ENCODE measurements around the gene NTNG1. TPM values are rescaled to one million over a fixed set of nuclear protein-coding genes. Genes with fewer than 3 reads are reported as not detected.
A peak's percentile ranks its signal among the peaks of the same experiment; 100 is the strongest.
"Not testable (repeated sequence)": the region's sequence is repeated elsewhere in the genome, so short reads cannot be mapped to it uniquely, and the experiment has no call there.

Gene NTNG1
- polyA plus RNA-seq (ENCODE audit: low read depth in 6 of 6): 1 to 10 TPM in 3 of 6 donors, under 1 TPM in 2, not detected in 1; 0.52 to 2.2 (median 1.1) TPM

GRCh38 chr1:107140703-107141490 is at the start of gene NTNG1:
Gene NTNG1 (plus strand): TSS chr1:107141039.
- ATAC-seq (ENCODE audit: low read depth in 2 of 2) (peak; percentile 66 to 69), DNase-seq (peak; percentile 38)
- Mint-ChIP-seq H3K27me3 (peaks cover 29 to 49% (median 41%) of the 10 kb centered on the region in 3 donors), H3K36me3 (no peaks in the 10 kb centered on the region), H3K27ac (peak within 1 kb of the TSS; percentile 29 to 92 (median 84)), H3K4me3 (peak within 1 kb of the TSS; percentile 91 to 98 (median 92)), H3K9me3 (no peaks in the 10 kb centered on the region), H3K4me1 (peaks cover 16 to 21% (median 17%) of the 10 kb centered on the region in 3 donors)

- H3K27ac Mint-ChIP-seq: no peak overlapping the region
- peaks cover 5 to 11% (median 8%) of the 10 kb centered on the region in 3 donors for H3K27me3 Mint-ChIP-seq
Observed at GRCh38 chr1:107091418-107091817, 49.4 kb upstream of the NTNG1 start.

GRCh38 chr1:107093395-107093794 is 47.4 kb upstream of the NTNG1 start:
- not testable (repeated sequence) for ATAC-seq (ENCODE audit: low read depth in 2 of 2); H3K27ac Mint-ChIP-seq; H3K4me3 Mint-ChIP-seq; H3K36me3 Mint-ChIP-seq; H3K4me1 Mint-ChIP-seq; DNase-seq
- Mint-ChIP-seq H3K9me3 (peaks cover 0 to 18% (median 3%) of the 10 kb centered on the region in 7 donors), H3K27me3 (peaks cover 4 to 12% (median 5%) of the 10 kb centered on the region in 3 donors)

More at GRCh38 chr1:107091418-107091817, 49.4 kb upstream of the NTNG1 start:
- DNase-seq: no peak
- ATAC-seq (ENCODE audit: low read depth in 2 of 2): no peak
- Mint-ChIP-seq H3K4me1 (no peaks in the 10 kb centered on the region), H3K36me3 (peaks cover 0 to 5% of the 10 kb centered on the region in 2 donors), H3K9me3 (peaks cover 3 to 18% (median 4%) of the 10 kb centered on the region in 7 donors), H3K4me3 (no peak overlapping the region)

- no peaks in the 10 kb centered on the region for H3K4me1 Mint-ChIP-seq
- no peak for DNase-seq
- H3K27ac Mint-ChIP-seq: no peak overlapping the region
- H3K36me3 Mint-ChIP-seq: no peaks in the 10 kb centered on the region
- H3K27me3 Mint-ChIP-seq: peaks cover 4 to 19% (median 5%) of the 10 kb centered on the region in 3 donors
- H3K4me3 Mint-ChIP-seq: no peak overlapping the region
- no peak for ATAC-seq (ENCODE audit: low read depth in 2 of 2)
- peaks cover 0 to 18% (median 3%) of the 10 kb centered on the region in 7 donors for H3K9me3 Mint-ChIP-seq
Observed at GRCh38 chr1:107095647-107096046, 45.2 kb upstream of the NTNG1 start.

GRCh38 chr1:107096690-107097089 is 44.1 kb upstream of the NTNG1 start:
- peaks cover 0 to 18% (median 3%) of the 10 kb centered on the region in 7 donors for H3K9me3 Mint-ChIP-seq
- ATAC-seq (ENCODE audit: low read depth in 2 of 2): no peak

GRCh38 chr1:107098961-107099360 is 41.9 kb upstream of the NTNG1 start:
- ATAC-seq (ENCODE audit: low read depth in 2 of 2) (no peak), DNase-seq (no peak)
- Mint-ChIP-seq H3K4me1 (peaks cover 0 to 5% (median 0%) of the 10 kb centered on the region in 3 donors), H3K27me3 (peaks cover 0 to 27% (median 11%) of the 10 kb centered on the region in 3 donors), H3K27ac (no peak overlapping the region), H3K36me3 (no peaks in the 10 kb centered on the region), H3K4me3 (no peak overlapping the region), H3K9me3 (peaks cover 0 to 12% (median 3%) of the 10 kb centered on the region in 7 donors)

More at GRCh38 chr1:107096690-107097089, 44.1 kb upstream of the NTNG1 start:
- Mint-ChIP-seq H3K36me3 (no peaks in the 10 kb centered on the region), H3K4me3 (no peak overlapping the region), H3K27ac (no peak overlapping the region), H3K4me1 (peaks cover 0 to 5% (median 0%) of the 10 kb centered on the region in 3 donors), H3K27me3 (peaks cover 0 to 27% (median 9%) of the 10 kb centered on the region in 3 donors)
- no peak for DNase-seq

GRCh38 chr1:107100331-107100984 is 40.4 kb upstream of the NTNG1 start:
- no peak overlapping the region for H3K4me3 Mint-ChIP-seq
- H3K27me3 Mint-ChIP-seq: peaks cover 0 to 27% (median 11%) of the 10 kb centered on the region in 3 donors
- H3K4me1 Mint-ChIP-seq: peaks cover 0 to 5% (median 0%) of the 10 kb centered on the region in 3 donors
- H3K27ac Mint-ChIP-seq: no peak overlapping the region
- DNase-seq (no peak), ATAC-seq (ENCODE audit: low read depth in 2 of 2) (no peak)
- no peaks in the 10 kb centered on the region for H3K36me3 Mint-ChIP-seq
- H3K9me3 Mint-ChIP-seq: peaks cover 0 to 12% (median 3%) of the 10 kb centered on the region in 7 donors

GRCh38 chr1:107105914-107106313 is 34.9 kb upstream of the NTNG1 start:
- ATAC-seq (ENCODE audit: low read depth in 2 of 2) (no peak), DNase-seq (no peak)
- Mint-ChIP-seq H3K27ac (no peak overlapping the region), H3K27me3 (peaks cover 0 to 11% (median 9%) of the 10 kb centered on the region in 3 donors), H3K36me3 (no peaks in the 10 kb centered on the region), H3K4me1 (peaks cover 0 to 5% (median 0%) of the 10 kb centered on the region in 3 donors), H3K4me3 (no peak overlapping the region), H3K9me3 (no peaks in the 10 kb centered on the region)

- Mint-ChIP-seq H3K4me1 (peaks cover 0 to 3% (median 0%) of the 10 kb centered on the region in 3 donors), H3K36me3 (no peaks in the 10 kb centered on the region), H3K27ac (no peak overlapping the region), H3K4me3 (no peak overlapping the region), H3K27me3 (peaks cover 3 to 6% (median 6%) of the 10 kb centered on the region in 3 donors), H3K9me3 (no peaks in the 10 kb centered on the region)
- ATAC-seq (ENCODE audit: low read depth in 2 of 2) (no peak), DNase-seq (no peak)
Observed at GRCh38 chr1:107110326-107110725, 30.5 kb upstream of the NTNG1 start.

GRCh38 chr1:107116306-107116790 is 24.5 kb upstream of the NTNG1 start:
- no peaks in the 10 kb centered on the region for H3K9me3 Mint-ChIP-seq
- H3K36me3 Mint-ChIP-seq: no peaks in the 10 kb centered on the region
- ATAC-seq (ENCODE audit: low read depth in 2 of 2): no peak
- peaks cover 0 to 3% (median 0%) of the 10 kb centered on the region in 3 donors for H3K4me1 Mint-ChIP-seq
- no peak for DNase-seq
- no peak overlapping the region for H3K4me3 Mint-ChIP-seq
- no peak overlapping the region for H3K27ac Mint-ChIP-seq
- peaks cover 18 to 34% (median 21%) of the 10 kb centered on the region in 3 donors for H3K27me3 Mint-ChIP-seq

- Mint-ChIP-seq H3K27ac (no peak overlapping the region), H3K4me3 (no peak overlapping the region), H3K4me1 (no peaks in the 10 kb centered on the region), H3K27me3 (peaks cover 27 to 30% (median 28%) of the 10 kb centered on the region in 3 donors), H3K36me3 (no peaks in the 10 kb centered on the region), H3K9me3 (no peaks in the 10 kb centered on the region)
- ATAC-seq (ENCODE audit: low read depth in 2 of 2): no peak
- DNase-seq: no peak
Observed at GRCh38 chr1:107122225-107122624, 18.6 kb upstream of the NTNG1 start.

GRCh38 chr1:107123741-107124140 is 17.1 kb upstream of the NTNG1 start:
- Mint-ChIP-seq H3K9me3 (no peaks in the 10 kb centered on the region), H3K27ac (no peak overlapping the region), H3K4me3 (no peak overlapping the region), H3K36me3 (no peaks in the 10 kb centered on the region), H3K4me1 (no peaks in the 10 kb centered on the region), H3K27me3 (peaks cover 20 to 31% (median 30%) of the 10 kb centered on the region in 3 donors)
- DNase-seq: no peak
- no peak for ATAC-seq (ENCODE audit: low read depth in 2 of 2)

- Mint-ChIP-seq H3K27me3 (peaks cover 21 to 31% (median 30%) of the 10 kb centered on the region in 3 donors), H3K9me3 (no peaks in the 10 kb centered on the region), H3K4me1 (no peaks in the 10 kb centered on the region), H3K36me3 (no peaks in the 10 kb centered on the region), H3K4me3 (no peak overlapping the region), H3K27ac (no peak overlapping the region)
- no peak for ATAC-seq (ENCODE audit: low read depth in 2 of 2)
- no peak for DNase-seq
Observed at GRCh38 chr1:107124694-107125093, 16.1 kb upstream of the NTNG1 start.
